HepG2 (cell line): Measurements from ENCODE around the gene SEPTIN2. TPM values are rescaled to one million over a fixed set of nuclear protein-coding genes. Genes with fewer than 3 reads are reported as not detected.

Experiments
- ARHGAP35 ChIP-seq: sonication (generic); formaldehyde crosslinking; IDR thresholded peaks from 2 replicates; pipeline ENCODE4 v1.9.0; 2022; ENCODE audit warnings: mild to moderate bottlenecking, inconsistent platforms, moderate library complexity, missing genetic modification reagents, borderline replicate concordance
- ATF7 ChIP-seq, 2 experiments: fragments of 450-650 bp in 1 of 2; sonication (generic) in 1 of 2; formaldehyde crosslinking in 1 of 2; IDR thresholded peaks; 2 replicates each; pipeline versions ENCODE4 v1.4.0 to v1.6.1; 2016 to 2020; ENCODE audit warnings: antibody characterized with exemption in 1 of 2, mild to moderate bottlenecking in 1 of 2, missing genetic modification reagents in 1 of 2
- CAMTA2 ChIP-seq: sonication (generic); formaldehyde crosslinking; IDR thresholded peaks from 2 replicates; pipeline ENCODE4 v1.4.0; 2020; ENCODE audit warnings: mild to moderate bottlenecking, missing genetic modification reagents, borderline replicate concordance
- CBFB ChIP-seq: sonication (generic); formaldehyde crosslinking; IDR thresholded peaks from 2 replicates; pipeline ENCODE4 v1.4.0; 2020; ENCODE audit warnings: missing genetic modification reagents
- CREB3 ChIP-seq: sonication (generic); formaldehyde crosslinking; IDR thresholded peaks from 2 replicates; pipeline ENCODE4 v1.5.0; 2020; ENCODE audit warnings: missing genetic modification reagents
- HMG20B ChIP-seq: conservative IDR thresholded peaks from 2 replicates; pipeline ENCODE4 v1.6.1; 2016; ENCODE audit warnings: missing genetic modification reagents, missing compliant biosample characterization
- KLF12 ChIP-seq: sonication (generic); formaldehyde crosslinking; IDR thresholded peaks from 2 replicates; pipeline ENCODE4 v1.4.0; 2020; ENCODE audit warnings: missing genetic modification reagents, borderline replicate concordance
- NFYC ChIP-seq: IDR thresholded peaks from 2 replicates; pipeline ENCODE4 v1.6.1; 2016; ENCODE audit warnings: missing genetic modification reagents, missing compliant biosample characterization
- PCBP1 ChIP-seq: fragments of 200-400 bp; formaldehyde crosslinking; IDR thresholded peaks from 2 replicates; pipeline ENCODE4 v1.6.1; 2017; ENCODE audit warnings: mild to moderate bottlenecking, low read depth, low read length, borderline replicate concordance
- PHF21A ChIP-seq: sonication (generic); formaldehyde crosslinking; IDR thresholded peaks from 2 replicates; pipeline ENCODE4 v1.5.0; 2020; ENCODE audit warnings: mild to moderate bottlenecking, missing genetic modification reagents
- POLR2AphosphoS2 ChIP-seq: IDR thresholded peaks from 2 replicates; pipeline ENCODE4 v1.6.1; 2011; ENCODE audit warnings: low read depth, low read length, improper control_type of control experiment
- SALL2 ChIP-seq: sonication (generic); formaldehyde crosslinking; IDR thresholded peaks from 2 replicates; pipeline ENCODE4 v1.8.1; 2023; ENCODE audit warnings: mild to moderate bottlenecking, missing genetic modification reagents, inconsistent platforms
- SMAD9 ChIP-seq: sonication (generic); formaldehyde crosslinking; IDR thresholded peaks from 2 replicates; pipeline ENCODE4 v1.5.1; 2020; ENCODE audit warnings: mild to moderate bottlenecking, missing genetic modification reagents
- SNAI1 ChIP-seq: sonication (generic); formaldehyde crosslinking; IDR thresholded peaks from 2 replicates; pipeline ENCODE4 v1.5.0; 2020; ENCODE audit warnings: mild to moderate bottlenecking, missing genetic modification reagents, borderline replicate concordance
- STAT5B ChIP-seq: sonication (generic); formaldehyde crosslinking; IDR thresholded peaks from 2 replicates; pipeline ENCODE4 v1.4.0; 2020; ENCODE audit warnings: missing genetic modification reagents
- TBX3 ChIP-seq: fragments of 450-650 bp; IDR thresholded peaks from 2 replicates; pipeline ENCODE4 v1.6.1; 2017; ENCODE audit warnings: antibody characterized with exemption, mild to moderate bottlenecking, inconsistent platforms, borderline replicate concordance
- TCF12 ChIP-seq, 2 experiments: fragments of 450-650 bp in 1 of 2; sonication (generic) in 1 of 2; formaldehyde crosslinking in 1 of 2; IDR thresholded peaks; 2 replicates each; pipeline versions ENCODE4 v1.6.1 to v1.8.0; 2017 to 2022; ENCODE audit warnings: antibody characterized with exemption in 1 of 2, mild to moderate bottlenecking in 1 of 2, missing genetic modification reagents in 1 of 2, moderate library complexity in 1 of 2
- THAP11 ChIP-seq: IDR thresholded peaks from 2 replicates; pipeline ENCODE4 v1.6.1; 2016; ENCODE audit warnings: missing biosample characterization, missing genetic modification reagents
- ZBTB38 ChIP-seq: sonication (generic); formaldehyde crosslinking; IDR thresholded peaks from 2 replicates; pipeline ENCODE4 v1.5.1; 2020; ENCODE audit warnings: mild to moderate bottlenecking, missing genetic modification reagents
- ZFP62 ChIP-seq: sonication (generic); formaldehyde crosslinking; IDR thresholded peaks from 2 replicates; pipeline ENCODE4 v1.4.0; 2020; ENCODE audit warnings: missing genetic modification reagents
- ZGPAT ChIP-seq: IDR thresholded peaks from 2 replicates; pipeline ENCODE4 v1.6.1; 2016; ENCODE audit warnings: mild to moderate bottlenecking
- ZNF331 ChIP-seq: sonication (generic); formaldehyde crosslinking; IDR thresholded peaks from 2 replicates; pipeline ENCODE4 v1.4.0; 2020; ENCODE audit warnings: missing genetic modification reagents
- ZNF775 ChIP-seq: sonication (generic); formaldehyde crosslinking; IDR thresholded peaks from 2 replicates; pipeline ENCODE4 v1.4.0; 2020; ENCODE audit warnings: missing genetic modification reagents, mild to moderate bottlenecking, moderate library complexity, borderline replicate concordance
- ZNF780A ChIP-seq: sonication (generic); formaldehyde crosslinking; IDR thresholded peaks from 2 replicates; pipeline ENCODE4 v1.8.0; 2022; ENCODE audit warnings: mild to moderate bottlenecking, missing genetic modification reagents, moderate library complexity
- ZSCAN12 ChIP-seq: sonication (generic); formaldehyde crosslinking; IDR thresholded peaks from 2 replicates; pipeline ENCODE4 v1.9.0; 2021; ENCODE audit warnings: mild to moderate bottlenecking, missing genetic modification reagents
- polyA plus RNA-seq, 8 experiments: library from polyadenylated mRNA; depleted of rRNA in 3 of 8; stranded (reverse) in 7 of 8; unstranded in 1 of 8; fragments of >200 nt; fragmentation: Illumina TruSeq in 4 of 8; extraction: Trizol in 4 of 8; gene quantifications; 2 replicates each; pipeline versions ENCODE4 v1.2.1 to v1.2.3, GENCODE V29; 2011 to 2016; ENCODE audit warnings: low read depth in 4 of 8, missing spikeins in 1 of 8, mixed read lengths in 1 of 8; ENCODE audit not compliant: insufficient read depth in 1 of 8
- total RNA-seq, 5 experiments: library from RNA; depleted of rRNA; stranded (reverse); fragments of >200 nt; fragmentation: Illumina TruSeq; extraction: Trizol; gene quantifications; 2 replicates each; pipeline ENCODE4 v1.2.3, GENCODE V29; 2016; ENCODE audit warnings: low read depth in 1 of 5
- TF ChIP-seq, protein P1 (sequence below): sonication (generic); formaldehyde crosslinking; IDR thresholded peaks from 2 replicates; pipeline ENCODE4 v1.4.0; 2020; ENCODE audit warnings: missing genetic modification reagents, borderline replicate concordance

SEPTIN2 gene
- total and polyA plus RNA-seq, 2 of the 13 experiments (the other 11 are each of a cell fraction or from before 2014, with no cell fraction given) = 493 to 733 TPM

- TF ChIP-seq CAMTA2 (CRISPR knock-in tag) (no peak), ZNF780A (CRISPR knock-in tag) (no peak), ZGPAT (CRISPR knock-in tag) (0 out of 2 replicates have a peak, but pooled peaks have one; percentile 27), SMAD9 (no peak), POLR2AphosphoS2 (no peak), HMG20B (no peak), CBFB (no peak), ZNF775 (CRISPR knock-in tag) (no peak), SNAI1 (no peak), NFYC (no peak), CREB3 (CRISPR knock-in tag) (no peak), ZFP62 (CRISPR knock-in tag) (no peak), TBX3 (no peak), ATF7 (IDR thresholded peaks at IDR 0.05) (no peak), ATF7 (CRISPR knock-in tag; IDR thresholded peaks at IDR 0.05) (no peak), SALL2 (CRISPR knock-in tag) (0 out of 2 replicates have a peak, but pooled peaks have one; percentile 33), PHF21A (CRISPR knock-in tag) (no peak), ZSCAN12 (CRISPR knock-in tag) (no peak), PCBP1 (no peak), KLF12 (CRISPR knock-in tag) (0 out of 2 replicates have a peak, but pooled peaks have one; percentile 35), STAT5B (no peak), ZNF331 (CRISPR knock-in tag) (no peak), ARHGAP35 (CRISPR knock-in tag) (no peak), TCF12 (IDR thresholded peaks at IDR 0.05) (no peak), TCF12 (CRISPR knock-in tag; IDR thresholded peaks at IDR 0.05) (no peak), THAP11 (CRISPR knock-in tag) (0 out of 2 replicates have a peak, but pooled peaks have one; percentile 0), ZBTB38 (CRISPR knock-in tag) (0 out of 2 replicates have a peak, but pooled peaks have one; percentile 34)
- TF ChIP-seq, protein P1, sequence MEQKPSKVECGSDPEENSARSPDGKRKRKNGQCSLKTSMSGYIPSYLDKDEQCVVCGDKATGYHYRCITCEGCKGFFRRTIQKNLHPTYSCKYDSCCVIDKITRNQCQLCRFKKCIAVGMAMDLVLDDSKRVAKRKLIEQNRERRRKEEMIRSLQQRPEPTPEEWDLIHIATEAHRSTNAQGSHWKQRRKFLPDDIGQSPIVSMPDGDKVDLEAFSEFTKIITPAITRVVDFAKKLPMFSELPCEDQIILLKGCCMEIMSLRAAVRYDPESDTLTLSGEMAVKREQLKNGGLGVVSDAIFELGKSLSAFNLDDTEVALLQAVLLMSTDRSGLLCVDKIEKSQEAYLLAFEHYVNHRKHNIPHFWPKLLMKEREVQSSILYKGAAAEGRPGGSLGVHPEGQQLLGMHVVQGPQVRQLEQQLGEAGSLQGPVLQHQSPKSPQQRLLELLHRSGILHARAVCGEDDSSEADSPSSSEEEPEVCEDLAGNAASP (CRISPR knock-in tag) = no peak
Measured at GRCh38 chr2:241273210-241274020, 42.3 kb upstream of the SEPTIN2 start (continued).
